ENCODE data around the gene STRN. TPM values are rescaled to one million over a fixed set of nuclear protein-coding genes. Genes with fewer than 3 reads are reported as not detected.

STRN gene
- total and polyA plus RNA-seq, 2 of the 13 experiments (the other 11 are each of a cell fraction or from before 2014, with no cell fraction given), result 10.4 to 19.3 TPM

- Histone ChIP-seq H3K9ac (ENCODE audit: insufficient read depth, low read depth, low read length) (no peak overlapping the region), H3K27ac (ENCODE audit: extremely low read length, insufficient read depth, low read length) (no peak overlapping the region), H3K4me2 (ENCODE audit: low read depth, low read length) (no peak overlapping the region), H3K4me1 (ENCODE audit: insufficient read depth, low read length) (no peaks in the 10 kb centered on the region), H3K9me3 (ENCODE audit: low read length) (no peaks in the 10 kb centered on the region), H3K36me3 (replicated peaks in 1 of 2; ENCODE audit: control insufficient read depth in 1 of 2, insufficient read depth in 2 of 2, low read length in 2 of 2) (peaks cover 11 to 56% of the 10 kb centered on the region in 2 experiments), H3K27me3 (ENCODE audit: control insufficient read depth in 1 of 2, insufficient read depth in 2 of 2, low read length in 2 of 2) (no peaks in the 10 kb centered on the region), H2AFZ (ENCODE audit: low read length) (no peak overlapping the region), H4K20me1 (ENCODE audit: insufficient read depth, low read length) (no peaks in the 10 kb centered on the region), H3K4me3 (replicated peaks in 1 of 3; ENCODE audit: insufficient read depth in 1 of 3, low read depth in 2 of 3, low read length in 3 of 3) (no peak overlapping the region), H3K79me2 (ENCODE audit: insufficient read depth, low read length) (no peaks in the 10 kb centered on the region)
- BruUV-seq (replicated peaks), result no TSS peak
- FAIRE-seq (peak; percentile 64), ATAC-seq (peak; percentile 63), DNase-seq (ENCODE audit: low spot score) (peak; percentile 33)
- POLR2A ChIA-PET, result no interaction called here
- WGBS (ENCODE audit: low lambda C conversion rate), result 84% methylated on average over 8 of the region's 8 CpGs
- intact Hi-C loops (cut with micrococcal nuclease; ENCODE audit: unreplicated experiment) (loop anchor here (1.0 to 2.0 kb wide), 2 partner anchors 38 to 225 kb away; partner anchors contain the start of gene STRN), in situ Hi-C loops (cut with HindIII; ENCODE audit: extremely low pct_ligation_motif_present, low pct_unique_long_range_greater_than_20kb) (no loop called here)
- CTCF ChIA-PET (ENCODE audit: low intra/inter-chr PET ratio, low total read pairs), result interaction anchor here (1.8 kb wide), 1 partner anchor 226 kb away, joined by 5 read pairs; no protein-coding TSS in a partner anchor
- TF ChIP-seq TBP (CRISPR knock-in tag; IDR thresholded peaks at IDR 0.05) (no peak), DZIP1 (CRISPR knock-in tag; IDR thresholded peaks at IDR 0.05) (no peak), ZFP41 (CRISPR knock-in tag; IDR thresholded peaks at IDR 0.05; ENCODE audit: borderline replicate concordance) (no peak), ZMYM3 (CRISPR knock-in tag; IDR thresholded peaks at IDR 0.05) (no peak), SOX6 (IDR thresholded peaks at IDR 0.05) (no peak), SOX6 (CRISPR knock-in tag; IDR thresholded peaks at IDR 0.05) (no peak), TEAD2 (CRISPR knock-in tag; IDR thresholded peaks at IDR 0.05) (no peak), MED1 (CRISPR knock-in tag; IDR thresholded peaks at IDR 0.05) (no peak), ZNF281 (CRISPR knock-in tag; IDR thresholded peaks at IDR 0.05; ENCODE audit: borderline replicate concordance) (no peak), SMC3 (IDR thresholded peaks at IDR 0.05; ENCODE audit: low read length) (peak; percentile 47; the same call in 1 of the 2 replicates), ZNF775 (CRISPR knock-in tag; IDR thresholded peaks at IDR 0.05; ENCODE audit: borderline replicate concordance) (no peak), MATR3 (CRISPR knock-in tag; IDR thresholded peaks at IDR 0.05) (no peak), TMF1 (CRISPR knock-in tag; IDR thresholded peaks at IDR 0.05; ENCODE audit: low read depth) (no peak), FOXO4 (CRISPR knock-in tag; conservative IDR thresholded peaks at IDR 0.05) (no peak), CHCHD3 (CRISPR knock-in tag; IDR thresholded peaks at IDR 0.05) (no peak), CTCF (CRISPR knock-in tag; IDR thresholded peaks at IDR 0.05) (peak; percentile 66)
Measured at GRCh38 chr2:37005118-37005868, 39.0 kb upstream of the STRN start.
